Sigmoid colon (tissue), 7 donors: ENCODE data around the gene PARL. TPM values are rescaled to one million over a fixed set of nuclear protein-coding genes. Genes with fewer than 3 reads are reported as not detected.

ENCODE experiments used
- DNase-seq: peaks from one replicate; pipeline ENCODE4 v3.0.0-alpha.2; 2019
- H3K27ac ChIP-seq, 4 donors: fragments of 200-600 bp; sonication (generic); one replicate each; pipeline ENCODE4 v1.5.1; 2016 to 2019; ENCODE audit warnings: mild to moderate bottlenecking in 1 of 4
- H3K27me3 ChIP-seq, 3 donors: fragments of 200-600 bp; sonication (generic); one replicate each; pipeline ENCODE4 v1.5.1; 2019; ENCODE audit warnings: mild to moderate bottlenecking in 1 of 3
- H3K36me3 ChIP-seq, 4 donors: fragments of 200-600 bp; sonication (generic); one replicate each; pipeline ENCODE4 v1.5.1; 2016 to 2019
- H3K4me1 ChIP-seq, 4 donors: fragments of 200-600 bp; sonication (generic); one replicate each; pipeline ENCODE4 v1.5.1; 2017 to 2019
- H3K4me3 ChIP-seq, 4 donors: fragments of 200-600 bp; sonication (generic); one replicate each; pipeline ENCODE4 v1.5.1; 2017 to 2019; ENCODE audit warnings: mild to moderate bottlenecking in 2 of 4, moderate library complexity in 1 of 4
- H3K9me3 ChIP-seq, 4 donors: fragments of 200-600 bp in 3 of 4; sonication (generic) in 3 of 4; one replicate each; pipeline versions ENCODE4 v1.5.1 to v1.6.1; 2013 to 2019
- CTCF ChIP-seq, 4 experiments: fragments of 450-650 bp in 3 of 4; fragments of 200-600 bp in 1 of 4; IDR thresholded peaks; one replicate each; pipeline ENCODE4 v1.5.1; 2016 to 2019; ENCODE audit warnings: antibody characterized with exemption in 4 of 4, mild to moderate bottlenecking in 3 of 4, moderate library complexity in 2 of 4
- EP300 ChIP-seq, 4 donors: sonication (generic); formaldehyde crosslinking; IDR thresholded peaks; one replicate each; pipeline ENCODE4 v1.6.1; 2017; ENCODE audit warnings: antibody characterized with exemption in 4 of 4
- POLR2A ChIP-seq, 2 donors: fragments of 450-650 bp; IDR thresholded peaks; one replicate each; pipeline ENCODE4 v1.6.1; 2016; ENCODE audit warnings: antibody characterized with exemption in 2 of 2, mild to moderate bottlenecking in 2 of 2, moderate library complexity in 2 of 2
- POLR2AphosphoS5 ChIP-seq, 4 donors: sonication (generic); formaldehyde crosslinking; IDR thresholded peaks; one replicate each; pipeline ENCODE4 v1.6.1; 2017; ENCODE audit warnings: antibody characterized with exemption in 4 of 4
- WGBS, 2 donors: extraction: QIAGEN DNeasy Blood & Tissue Kit; methylation state at CpG; one replicate each; pipeline ENCODE4 v1.1.7; 2013; 5-methylcytosine and 5-hydroxymethylcytosine counted together
- intact Hi-C: fragments of 100-400 bp; cut with DNase I; formaldehyde crosslinking; loops from one replicate; pipeline ENCODE4 v1.15.1; 2023
- polyA plus RNA-seq, 3 donors: library from polyadenylated mRNA; stranded (reverse); fragments of 200-250 nt; gene quantifications; one replicate each; pipeline ENCODE4 v1.2.3, GENCODE V29; 2013
- total RNA-seq, 4 donors: library from RNA; depleted of rRNA; stranded (reverse); fragments of >200 nt; gene quantifications; one replicate each; pipeline ENCODE4 v1.1.0, GENCODE V29; 2016
- donor health status: healthy with polysubstance abuse.
- donor health status: Bipolar disorder and iron deficiency.
- donor health status: healthy.

Gene PARL
- total and polyA plus RNA-seq, 7 donors: 52.1 to 87.9 (median 58.3) TPM

- Histone ChIP-seq H3K27me3 (no peaks in the 10 kb centered on the region), H3K4me1 (no peaks in the 10 kb centered on the region), H3K27ac (no peak overlapping the region), H3K36me3 (peaks cover 7 to 90% (median 51%) of the 10 kb centered on the region in 4 donors), H3K9me3 (no peaks in the 10 kb centered on the region), H3K4me3 (no peak overlapping the region)
- WGBS, 2 donors: 87 to 94% methylated on average over 5 of the region's 5 CpGs
- no peak for DNase-seq
- intact Hi-C loops: no loop called here
- TF ChIP-seq POLR2A (IDR thresholded peaks at IDR 0.05) (no peak), CTCF (IDR thresholded peaks at IDR 0.05) (no peak), EP300 (IDR thresholded peaks at IDR 0.05) (no peak), POLR2AphosphoS5 (IDR thresholded peaks at IDR 0.05) (no peak)
Measured at GRCh38 chr3:183801601-183802000, 83.1 kb downstream of the PARL start.

DNA sequence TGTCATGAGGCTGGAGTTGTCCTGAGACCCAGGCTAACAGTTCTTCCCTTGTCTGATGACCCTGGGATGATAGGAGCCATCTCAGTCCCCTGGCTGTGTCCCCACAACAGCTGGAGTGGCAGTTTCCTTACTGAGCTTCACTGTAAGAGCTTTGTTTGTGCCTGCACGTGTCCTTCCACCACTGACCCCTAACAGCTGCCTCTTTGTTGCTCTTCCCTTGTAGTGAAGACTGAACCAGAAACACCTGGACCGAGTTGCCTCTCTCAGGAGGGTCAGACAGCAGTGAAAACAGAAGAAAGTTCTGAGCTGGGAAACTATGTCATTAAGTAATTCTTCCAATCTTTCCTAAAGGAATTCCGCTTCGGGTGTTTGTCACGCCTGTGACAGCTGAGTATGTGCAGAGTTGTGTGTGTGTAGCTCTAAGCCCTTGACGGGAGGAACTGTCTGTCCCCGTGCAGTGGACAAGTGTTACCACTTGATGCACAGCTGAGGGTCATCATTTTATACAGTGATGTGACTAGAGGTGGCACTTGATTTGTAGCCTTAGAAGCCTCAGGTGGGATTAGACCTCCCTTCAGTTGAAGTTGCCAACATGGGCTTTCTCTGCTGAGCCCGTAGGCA lies 84.3 kb downstream of the PARL start:
- DNase-seq: no peak
- no peaks in the 10 kb centered on the region for H3K4me1 ChIP-seq
- 89 to 92% methylated on average over 8 of the region's 8 CpGs for WGBS, 2 donors
- no peak overlapping the region for H3K27ac ChIP-seq
- no peak overlapping the region for H3K4me3 ChIP-seq
- no peaks in the 10 kb centered on the region for H3K9me3 ChIP-seq
- intact Hi-C loops: no loop called here
- peaks cover 4 to 77% (median 47%) of the 10 kb centered on the region in 4 donors for H3K36me3 ChIP-seq
- H3K27me3 ChIP-seq: no peaks in the 10 kb centered on the region
- TF ChIP-seq EP300 (IDR thresholded peaks at IDR 0.05): no peak
- no peak for TF ChIP-seq CTCF (IDR thresholded peaks at IDR 0.05)
- TF ChIP-seq POLR2A (IDR thresholded peaks at IDR 0.05): no peak
- no peak for TF ChIP-seq POLR2AphosphoS5 (IDR thresholded peaks at IDR 0.05)

DNA sequence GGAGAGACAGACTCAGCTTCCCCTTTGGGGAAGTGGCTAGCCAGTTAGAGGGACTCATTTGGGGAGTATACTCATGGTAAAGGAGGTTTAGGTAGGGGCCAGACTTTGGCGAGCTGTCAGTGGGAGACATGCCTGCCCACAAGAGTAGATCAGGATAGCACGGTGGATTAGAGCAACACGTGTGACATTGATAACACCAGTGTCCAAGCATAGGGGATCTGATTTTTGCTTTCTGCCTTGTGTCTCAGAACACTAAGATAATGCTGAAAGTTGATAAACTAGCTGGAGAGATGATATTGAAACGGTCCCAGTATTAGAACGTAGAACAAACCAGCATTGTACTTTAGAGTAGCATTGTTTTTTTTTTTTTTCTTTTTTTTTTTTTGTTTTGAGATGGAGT lies 85.2 kb downstream of the PARL start:
- Histone ChIP-seq H3K27me3 (no peaks in the 10 kb centered on the region), H3K36me3 (peaks cover 4 to 70% (median 42%) of the 10 kb centered on the region in 4 donors), H3K4me3 (no peak overlapping the region), H3K4me1 (no peaks in the 10 kb centered on the region), H3K9me3 (no peaks in the 10 kb centered on the region), H3K27ac (no peak overlapping the region)
- TF ChIP-seq POLR2A (IDR thresholded peaks at IDR 0.05) (no peak), EP300 (IDR thresholded peaks at IDR 0.05) (no peak), CTCF (IDR thresholded peaks at IDR 0.05) (no peak)
- DNase-seq: no peak
- WGBS, 2 donors: 94 to 96% methylated on average over 5 of the region's 5 CpGs
- intact Hi-C loops: no loop called here

DNA sequence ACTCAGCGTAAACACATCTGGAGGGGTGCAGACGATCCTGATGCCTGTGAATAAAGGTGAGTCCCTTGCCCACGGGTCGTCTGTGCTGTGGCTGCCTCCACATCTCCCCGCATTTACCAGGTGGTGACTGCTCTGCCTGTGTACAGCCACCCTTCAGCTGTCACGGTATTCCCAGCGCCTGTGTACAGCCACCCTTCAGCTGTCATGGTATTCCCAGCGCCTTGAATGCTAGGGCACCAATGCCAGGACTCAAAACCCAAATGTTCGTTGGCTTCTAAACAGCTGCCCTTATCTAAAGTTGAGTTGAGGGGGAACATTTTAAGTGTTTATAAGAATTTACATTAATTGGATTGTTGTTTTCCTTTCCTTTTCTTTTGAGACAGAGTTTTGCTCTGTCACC lies 86.7 kb downstream of the PARL start:
- Histone ChIP-seq H3K4me3 (no peak overlapping the region), H3K9me3 (no peaks in the 10 kb centered on the region), H3K36me3 (peaks cover 4 to 67% (median 34%) of the 10 kb centered on the region in 4 donors), H3K27me3 (no peaks in the 10 kb centered on the region), H3K4me1 (no peaks in the 10 kb centered on the region), H3K27ac (no peak overlapping the region)
- no peak for DNase-seq
- intact Hi-C loops: no loop called here
- WGBS, 2 donors: 93 to 94% methylated on average over 9 of the region's 9 CpGs
- TF ChIP-seq POLR2A (IDR thresholded peaks at IDR 0.05) (no peak), EP300 (IDR thresholded peaks at IDR 0.05) (no peak), CTCF (IDR thresholded peaks at IDR 0.05) (no peak), POLR2AphosphoS5 (IDR thresholded peaks at IDR 0.05) (no peak)

DNA sequence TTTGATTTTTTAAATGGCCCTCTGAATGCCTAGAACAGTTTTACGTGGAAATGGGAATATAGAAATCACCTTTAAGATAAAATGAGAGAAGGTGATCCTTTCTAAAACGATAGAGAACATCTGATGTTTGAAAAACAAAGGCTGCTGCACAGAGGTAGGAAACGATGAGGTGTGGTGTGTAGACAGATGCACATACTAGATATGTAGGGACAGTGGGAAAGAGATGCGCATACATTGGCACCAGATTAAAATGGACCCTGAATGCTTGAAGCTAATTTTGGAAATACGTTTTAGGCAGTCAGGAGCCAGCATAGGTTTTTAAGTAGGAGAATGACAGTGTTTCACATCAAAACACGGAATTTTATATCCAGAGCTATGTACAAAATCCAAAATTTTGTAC lies 88.3 kb downstream of the PARL start:
- H3K9me3 ChIP-seq: no peaks in the 10 kb centered on the region
- H3K27me3 ChIP-seq: no peaks in the 10 kb centered on the region
- no peaks in the 10 kb centered on the region for H3K4me1 ChIP-seq
- H3K4me3 ChIP-seq: no peak overlapping the region
- WGBS, 2 donors: 96% methylated on average over 6 of the region's 6 CpGs
- intact Hi-C loops: no loop called here
- TF ChIP-seq CTCF (IDR thresholded peaks at IDR 0.05): no peak
- no peak for TF ChIP-seq POLR2AphosphoS5 (IDR thresholded peaks at IDR 0.05)
- TF ChIP-seq EP300 (IDR thresholded peaks at IDR 0.05): no peak
- TF ChIP-seq POLR2A (IDR thresholded peaks at IDR 0.05): no peak
- DNase-seq: no peak
- peaks cover 0 to 67% (median 28%) of the 10 kb centered on the region in 4 donors for H3K36me3 ChIP-seq
- no peak overlapping the region for H3K27ac ChIP-seq
